SK-MEL-5 (cell line): ENCODE measurements around the gene PPP3CA. TPM values are rescaled to one million over a fixed set of nuclear protein-coding genes. Genes with fewer than 3 reads are reported as not detected.
"Not testable (repeated sequence)": the region's sequence is repeated elsewhere in the genome, so short reads cannot be mapped to it uniquely, and the experiment has no call there.

Experiments used
- DNase-seq: peaks from one replicate; pipeline ENCODE4 v3.0.0-alpha.2; 2016; ENCODE audit warnings: low read depth, low spot score
- in situ Hi-C: cut with HindIII; loops from 2 replicates; pipeline ENCODE4 v1.10.0; 2016; ENCODE audit warnings: low sequenced_read_pairs, high pct_unique_total_duplicates, low pct_unique_long_range_greater_than_20kb
- total RNA-seq: library from RNA; depleted of rRNA; stranded (reverse); fragments of >200 nt; shearing (Covaris generic); gene quantifications from 2 replicates; pipeline ENCODE4 v1.2.3, GENCODE V29; 2014

Gene PPP3CA
- total RNA-seq, 1 experiment from 2014 or later = 9.7 TPM

DNA sequence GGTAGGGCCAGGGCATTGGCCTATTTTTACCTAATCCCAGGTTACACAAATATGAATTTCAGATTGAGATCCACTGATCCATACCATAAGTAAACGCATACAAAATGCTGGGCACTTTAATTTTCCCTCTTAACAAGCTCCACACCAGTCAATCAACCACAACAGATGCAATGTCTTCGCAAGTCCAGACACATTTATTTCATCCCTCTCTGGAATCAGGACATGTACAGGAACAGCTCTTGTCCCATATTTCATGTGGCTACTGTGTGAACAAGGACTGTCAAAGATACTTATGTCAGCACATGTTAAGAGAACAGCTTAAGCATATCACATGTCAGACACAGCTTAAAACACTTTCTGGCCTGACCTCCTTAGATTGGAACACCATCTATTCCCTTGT is 145.9 kb downstream of the PPP3CA start:
- in situ Hi-C loops = no loop called here

DNA sequence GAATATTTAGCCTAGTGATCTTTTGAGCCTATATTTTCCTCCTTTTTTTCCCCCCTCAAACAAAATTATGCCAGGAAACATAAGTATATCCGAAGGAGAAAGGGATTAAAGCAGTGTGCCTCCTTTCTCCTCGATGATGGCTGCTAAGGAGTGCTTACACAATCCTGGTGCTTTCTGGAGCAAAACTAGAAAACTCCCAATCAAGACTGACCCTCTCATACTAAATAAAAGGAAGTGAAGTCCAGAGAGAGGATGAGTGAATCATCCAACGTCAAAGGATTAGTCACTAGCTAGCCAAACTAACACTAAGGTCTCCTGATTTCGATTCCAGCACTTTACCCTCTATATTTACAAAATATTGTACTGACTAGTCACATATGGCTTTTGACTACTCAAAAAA is 146.8 kb downstream of the PPP3CA start:
- in situ Hi-C loops = no loop called here
- DNase-seq = peak; percentile 43

More for the DNA sequence above, 145.9 kb downstream of the PPP3CA start:
- no peak for DNase-seq

DNA sequence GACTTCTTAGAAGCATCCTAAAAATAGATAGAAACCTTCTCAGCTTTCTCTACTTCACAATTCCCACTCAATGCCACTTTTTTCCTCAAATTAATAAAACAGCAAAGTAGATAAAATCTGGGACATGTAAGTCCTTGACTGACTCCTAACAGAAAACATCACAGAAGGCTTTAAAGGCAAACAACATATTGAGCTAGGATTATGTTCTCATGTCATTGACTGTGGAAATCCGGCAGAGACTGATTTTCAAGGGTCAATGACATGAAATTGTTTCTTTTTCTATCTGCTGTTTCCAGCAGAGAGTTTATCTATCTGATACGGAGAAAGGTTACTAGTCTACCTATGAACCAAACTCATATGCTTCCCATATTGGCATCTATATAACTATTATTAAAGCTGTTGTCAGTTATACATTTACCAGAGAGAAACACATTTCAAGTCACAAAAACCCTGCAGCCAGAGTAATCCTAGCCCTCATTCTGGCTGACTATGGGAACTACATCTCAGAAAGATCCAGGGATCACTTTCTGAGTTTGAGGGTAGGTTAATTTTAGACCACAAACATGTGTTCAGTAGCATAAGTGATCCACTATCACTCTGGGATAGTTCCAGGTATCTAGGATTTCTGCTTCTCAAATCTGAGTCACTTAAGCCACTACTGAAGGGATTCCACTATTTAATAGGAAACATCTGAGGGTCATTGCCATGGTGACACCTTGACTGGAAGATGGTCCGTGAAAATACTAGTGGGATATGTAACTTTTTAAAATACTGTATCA is 147.6 kb downstream of the PPP3CA start:
- in situ Hi-C loops = no loop called here
- DNase-seq = no peak

DNA sequence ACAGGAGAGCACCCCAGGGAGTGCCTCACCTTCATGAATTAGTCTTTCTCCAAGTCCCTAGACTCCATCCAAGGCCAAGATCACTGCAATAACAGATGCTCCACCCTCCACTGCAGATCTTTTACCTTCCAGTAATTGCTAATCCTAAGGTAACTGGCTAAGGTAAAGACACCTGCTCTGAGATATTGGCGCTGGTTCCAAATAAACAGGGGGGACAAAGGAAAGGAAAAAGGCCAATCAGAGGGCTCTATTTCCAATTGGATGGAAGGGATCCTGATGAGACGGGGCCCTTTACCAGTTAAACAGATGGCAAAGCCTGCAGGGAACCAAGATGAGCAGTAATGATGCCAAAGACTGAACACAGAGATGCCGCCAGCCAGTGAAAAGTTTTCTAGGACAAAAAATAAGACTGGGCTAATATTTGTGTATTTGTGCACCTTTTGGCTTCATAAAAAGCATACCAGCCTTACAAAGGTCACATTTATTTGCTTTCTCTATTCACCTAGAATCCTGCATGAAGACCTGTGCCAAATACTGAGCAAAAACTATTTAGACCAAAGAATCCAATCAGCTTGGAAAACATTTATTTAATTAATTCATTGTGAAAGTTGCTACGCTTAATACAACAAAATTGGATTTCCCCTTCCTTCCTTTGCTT is 148.5 kb downstream of the PPP3CA start:
- DNase-seq = no peak
- in situ Hi-C loops = no loop called here

DNA sequence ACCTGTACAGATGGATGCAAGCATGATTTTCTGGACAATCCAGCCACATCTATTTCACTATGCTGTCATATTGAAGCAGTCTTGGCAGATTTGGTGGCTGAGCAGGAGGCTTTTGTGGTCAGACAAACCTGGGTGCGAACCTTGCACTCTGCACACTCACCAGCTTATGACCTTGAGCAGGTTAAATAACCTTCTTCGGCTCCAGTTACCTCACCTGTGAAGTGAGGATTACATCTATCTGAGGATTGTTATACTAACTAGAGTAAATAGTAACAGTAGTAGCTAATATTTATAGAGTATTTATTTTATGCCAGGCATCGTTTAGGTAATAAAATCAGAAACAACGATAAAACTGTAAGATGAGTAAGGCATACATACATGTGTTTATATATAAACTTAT is 150.0 kb downstream of the PPP3CA start:
- in situ Hi-C loops = no loop called here
- DNase-seq = no peak

DNA sequence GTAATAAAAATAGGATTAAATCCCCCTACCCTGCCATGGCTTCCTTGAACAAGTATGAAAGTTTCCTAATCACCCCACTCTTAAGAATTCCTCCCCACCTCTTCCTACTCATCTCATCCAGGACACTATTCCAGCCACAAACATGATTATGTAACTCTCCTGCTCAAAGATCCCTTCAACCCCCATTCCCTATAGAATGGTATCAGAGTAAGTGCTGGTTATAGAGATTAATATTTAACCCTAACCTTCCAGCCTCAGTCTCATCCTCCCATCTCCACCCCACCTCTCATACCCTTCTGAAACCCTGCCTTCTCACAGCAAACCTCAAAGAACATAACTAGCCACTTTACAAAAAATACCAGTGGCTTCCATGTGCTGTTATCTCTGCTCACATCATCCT is 155.1 kb downstream of the PPP3CA start:
- in situ Hi-C loops = no loop called here
- DNase-seq = no peak

DNA sequence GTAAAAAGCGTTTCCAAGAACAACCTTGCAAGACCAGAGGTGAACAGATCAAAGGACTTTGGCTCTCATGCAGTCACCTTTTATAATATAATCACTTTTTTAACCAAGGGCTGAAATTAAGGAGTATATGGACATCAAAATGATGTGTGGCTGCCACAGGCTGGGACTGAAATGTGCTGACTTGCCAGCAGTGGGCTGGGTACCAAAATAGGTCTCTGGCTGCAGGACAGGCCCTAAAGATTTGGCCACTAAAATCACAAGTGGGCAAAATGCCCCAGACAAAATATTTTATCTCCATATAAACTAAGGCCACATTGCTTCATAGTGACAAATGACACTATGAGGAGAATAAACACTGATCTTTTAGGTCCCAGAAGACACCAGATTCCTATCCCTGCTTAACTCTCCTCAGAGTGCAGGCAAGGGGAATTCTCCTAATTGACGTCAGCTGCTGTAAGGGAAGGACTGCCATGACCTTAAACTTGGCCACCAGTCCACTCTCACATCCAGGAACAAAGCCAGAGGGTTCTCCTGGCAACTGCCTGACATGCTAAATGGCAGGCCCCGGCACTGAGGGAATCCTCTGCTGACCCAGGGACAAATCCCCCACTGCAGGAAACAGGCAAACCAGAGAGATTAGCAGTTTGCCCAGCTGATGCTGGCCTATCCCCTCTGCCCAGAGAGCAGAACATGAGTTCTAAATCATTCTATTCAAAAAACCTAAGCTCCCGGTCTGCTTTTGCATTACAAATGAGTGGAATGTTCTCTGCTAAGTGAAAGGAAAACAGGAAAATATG is 155.8 kb downstream of the PPP3CA start:
- in situ Hi-C loops = no loop called here
- peak; percentile 29 for DNase-seq

DNA sequence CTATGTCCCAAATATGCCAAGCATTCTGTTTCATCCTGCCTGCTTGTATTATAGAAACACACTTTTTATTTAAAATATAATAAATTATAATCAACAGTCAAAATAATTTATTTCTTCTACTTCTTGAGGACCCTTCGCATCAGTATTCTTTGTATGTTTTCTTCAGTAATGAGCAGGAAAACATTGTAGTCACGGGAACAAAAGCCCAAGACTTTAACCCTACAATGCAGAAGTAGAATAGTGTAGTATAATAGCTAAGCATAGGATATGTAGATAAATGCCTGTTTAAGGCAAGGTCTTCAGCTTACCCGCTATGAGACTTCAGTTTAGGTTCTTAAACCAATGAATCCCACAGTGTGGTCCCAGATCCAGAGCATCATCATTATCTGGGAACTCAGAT is 156.6 kb downstream of the PPP3CA start:
- no peak for DNase-seq

DNA sequence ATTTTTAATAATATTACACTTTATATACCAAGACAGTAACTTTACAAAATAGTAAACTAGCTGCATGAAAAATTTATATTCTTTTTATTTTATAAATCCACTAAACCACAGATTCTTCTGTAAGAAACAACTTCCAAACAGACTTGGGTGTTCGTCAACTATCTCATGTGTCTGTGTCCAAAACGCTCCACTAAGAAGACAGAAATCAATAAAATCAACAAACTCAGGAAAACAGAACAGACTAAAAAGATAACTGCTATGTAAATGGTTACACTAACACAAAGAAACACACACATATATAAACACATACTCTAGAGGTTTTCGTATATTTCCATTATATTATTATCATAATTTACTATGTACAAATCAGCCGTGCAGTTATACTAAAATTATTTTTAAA is 158.4 kb downstream of the PPP3CA start:
- DNase-seq = no peak
- in situ Hi-C loops = no loop called here

More for the DNA sequence above, 156.6 kb downstream of the PPP3CA start:
- in situ Hi-C loops = no loop called here

DNA sequence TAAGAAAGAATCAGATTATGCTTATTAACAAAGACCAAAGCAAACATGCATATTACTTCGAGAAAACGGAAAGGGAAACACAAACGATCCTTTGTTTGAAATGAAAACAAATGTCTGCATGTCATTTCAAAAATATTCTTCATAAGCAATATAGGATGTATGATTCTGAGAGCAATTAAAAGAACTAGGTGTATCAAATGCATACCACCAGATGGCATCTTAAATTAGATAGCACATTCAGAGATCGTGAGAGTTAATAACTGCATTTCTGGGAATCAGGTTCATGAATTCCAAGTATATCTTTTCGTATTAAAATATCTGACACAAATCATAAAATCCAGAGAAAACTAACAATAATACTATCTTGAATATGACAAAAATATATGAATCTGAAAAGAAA is 159.5 kb downstream of the PPP3CA start:
- DNase-seq = peak; percentile 32

DNA sequence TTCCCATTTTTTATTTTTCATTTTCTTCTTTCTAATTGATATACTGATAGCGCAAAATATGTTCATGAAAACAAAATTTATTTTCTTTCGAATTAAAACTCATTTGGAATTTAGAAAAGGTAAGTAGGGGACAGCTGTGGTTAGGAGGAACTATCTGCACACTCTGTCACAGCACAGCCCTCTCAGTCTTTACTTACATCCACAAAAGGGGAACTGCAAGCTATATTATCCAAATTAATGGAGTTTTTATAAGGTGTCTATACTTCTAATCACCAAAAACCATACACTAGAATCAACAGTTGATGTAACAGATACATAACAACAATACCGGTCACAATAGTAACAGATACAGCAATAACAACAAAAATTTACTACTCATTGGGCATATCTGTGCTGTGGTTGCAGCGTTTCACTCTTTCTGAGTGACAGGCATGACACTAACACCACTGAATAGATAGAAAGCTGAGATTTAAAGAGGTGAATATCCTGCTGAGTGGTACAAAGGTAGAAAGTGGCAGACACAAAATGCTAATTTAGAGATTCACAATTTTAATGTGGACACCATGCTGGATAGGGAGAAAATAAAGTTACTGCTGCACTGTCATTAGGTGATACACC is 160.7 kb downstream of the PPP3CA start:
- DNase-seq = no peak
- in situ Hi-C loops = no loop called here

More for the DNA sequence above, 159.5 kb downstream of the PPP3CA start:
- in situ Hi-C loops = no loop called here

DNA sequence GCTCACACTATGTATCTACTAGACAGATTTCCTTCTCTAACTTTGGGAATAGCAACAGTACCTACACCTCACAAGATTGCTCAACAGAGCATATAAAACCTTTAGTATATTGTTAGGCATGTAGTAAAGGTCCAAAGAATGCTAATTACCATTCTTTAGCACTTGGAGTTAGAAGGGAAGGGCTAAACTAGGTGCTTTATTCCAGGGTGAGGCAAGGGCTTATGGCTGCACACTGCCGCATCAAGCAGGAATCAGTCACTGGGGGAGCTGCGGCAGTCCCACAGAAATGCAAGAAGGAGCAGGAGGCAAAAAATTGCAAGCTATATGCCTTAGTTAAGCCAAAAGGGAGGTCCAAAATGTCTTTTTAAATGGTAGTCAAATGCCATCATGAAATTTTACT is 162.7 kb downstream of the PPP3CA start:
- in situ Hi-C loops = no loop called here
- DNase-seq = no peak

DNA sequence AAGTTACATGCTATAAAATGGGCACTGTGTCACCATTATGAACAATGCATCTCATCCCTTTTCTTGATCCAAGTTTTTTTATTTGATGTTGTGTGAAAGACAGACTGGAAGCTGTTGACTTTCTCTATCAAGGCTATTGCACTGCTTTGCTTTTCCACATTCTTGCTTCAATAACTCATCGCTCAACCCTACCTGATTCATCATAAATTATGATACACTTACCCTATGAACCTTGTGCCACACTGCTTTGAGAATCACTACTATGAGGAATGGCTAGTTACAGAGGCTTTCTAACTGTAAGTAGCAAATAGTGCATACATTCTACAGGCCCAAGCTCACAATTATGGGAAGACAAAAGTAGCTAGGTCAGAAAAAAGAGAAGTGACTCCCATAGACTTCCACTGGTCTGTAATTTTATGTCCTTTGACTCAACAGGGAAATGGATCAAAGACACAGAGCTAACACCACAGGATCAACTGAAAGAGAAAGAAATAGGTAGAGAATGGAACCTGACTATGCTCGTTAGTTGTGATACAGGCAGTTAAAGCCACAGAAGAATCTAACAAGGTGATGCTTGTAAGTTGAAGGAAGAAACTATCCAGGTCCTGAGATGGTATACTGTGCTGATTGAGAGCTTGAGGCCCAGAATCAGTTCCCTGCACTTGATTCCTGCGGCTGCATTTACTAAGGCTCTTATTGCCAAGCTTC is 163.5 kb downstream of the PPP3CA start:
- DNase-seq = no peak
- in situ Hi-C loops = no loop called here

DNA sequence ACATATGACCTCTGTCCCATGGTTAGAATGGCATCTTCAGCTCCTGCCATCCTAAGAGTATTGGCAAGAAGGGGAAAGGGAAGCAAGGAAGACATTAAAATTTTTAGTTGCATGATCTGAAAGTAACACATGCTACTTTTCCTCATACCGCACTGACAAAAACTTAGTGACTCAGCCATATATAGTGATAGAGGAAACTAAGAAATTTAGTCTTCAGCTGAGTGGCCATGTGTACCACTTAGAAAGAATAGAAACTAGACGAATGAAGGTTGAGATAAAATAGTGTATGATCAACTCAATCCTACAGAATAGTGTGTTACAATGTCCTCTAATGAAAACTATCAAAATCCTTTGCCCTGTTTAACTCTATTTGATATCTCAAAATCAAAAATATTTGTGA is 164.1 kb downstream of the PPP3CA start:
- no peak for DNase-seq
- in situ Hi-C loops = no loop called here

DNA sequence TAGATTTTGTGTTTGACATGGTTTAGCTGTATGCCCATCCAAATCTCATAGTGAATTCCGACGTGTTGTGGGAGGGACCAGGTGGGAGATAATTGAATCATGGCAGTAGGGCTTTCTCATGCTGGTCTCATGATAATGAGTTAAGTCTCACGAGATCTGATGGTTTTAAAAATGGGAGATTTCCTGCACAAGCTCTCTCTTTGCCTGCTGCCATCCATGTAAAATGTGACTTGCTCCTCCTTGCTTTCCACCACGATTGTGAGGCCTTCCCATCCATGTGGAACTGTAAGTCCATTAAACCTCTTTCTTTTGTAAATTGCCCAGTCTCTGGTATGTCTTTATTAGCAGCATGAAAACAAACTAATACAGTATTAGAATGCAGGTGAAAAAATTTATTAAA is 164.6 kb downstream of the PPP3CA start:
- in situ Hi-C loops, DNase-seq: not testable (repeated sequence)

DNA sequence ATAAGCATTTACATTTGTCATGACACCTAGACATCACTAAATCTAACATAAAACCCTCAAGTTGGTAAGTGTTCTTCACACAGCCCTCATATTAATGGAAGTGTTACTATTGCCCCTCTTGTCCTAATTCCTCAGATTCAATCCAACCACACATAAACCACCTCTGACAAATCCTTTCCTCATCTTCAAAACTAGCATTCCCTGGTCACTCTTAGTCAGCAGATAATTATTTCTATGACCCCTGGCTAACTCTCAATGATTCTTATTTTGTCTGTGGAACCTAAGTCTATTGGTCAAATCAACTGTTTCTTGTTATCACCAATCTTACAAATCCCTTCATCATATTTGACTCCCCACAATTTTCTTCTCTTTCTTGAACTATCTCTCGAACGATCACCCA is 168.6 kb downstream of the PPP3CA start:
- in situ Hi-C loops = no loop called here
- no peak for DNase-seq

DNA sequence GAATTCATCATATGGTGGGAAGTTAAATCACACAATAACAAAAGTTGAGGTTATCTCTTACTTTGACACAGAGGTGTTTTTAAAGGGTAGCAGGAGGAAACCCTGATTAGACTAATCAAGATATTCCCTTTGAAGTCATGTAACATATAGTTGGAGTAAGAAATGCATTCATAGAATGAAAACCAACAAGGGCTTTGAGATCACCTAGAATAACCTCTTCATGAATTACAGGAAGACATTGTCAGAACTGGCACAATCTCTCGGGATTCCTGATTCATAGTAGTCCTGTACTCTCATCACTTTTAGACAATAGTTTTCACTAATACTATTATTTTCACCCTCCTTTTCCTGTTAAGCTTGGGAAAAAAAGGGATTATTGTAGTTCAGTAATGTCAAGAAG is 170.2 kb downstream of the PPP3CA start:
- in situ Hi-C loops = no loop called here
- no peak for DNase-seq
